Upper lobe of left lung (tissue), 6 donors: Measurements from ENCODE around the gene GLOD4. TPM values are rescaled to one million over a fixed set of nuclear protein-coding genes. Genes with fewer than 3 reads are reported as not detected.

Experiments
- ATAC-seq, 2 donors: fragments of 200-7000 bp; cut with Tn5 transposase; one replicate each; pipeline ENCODE4 v1.9.1; 2022; ENCODE audit warnings: mild to moderate bottlenecking in 2 of 2, moderate library complexity in 2 of 2; ENCODE audit not compliant: low FRiP score in 2 of 2
- DNase-seq, 2 donors: peaks; one replicate each; pipeline ENCODE4 v3.0.0-alpha.2; 2019 to 2020
- H3K27ac ChIP-seq, 4 donors: fragments of 200-600 bp; sonication (generic); one replicate each; pipeline ENCODE4 v1.5.1; 2016 to 2019
- H3K27me3 ChIP-seq, 4 donors: fragments of 200-600 bp; sonication (generic); one replicate each; pipeline ENCODE4 v1.5.1; 2017 to 2019
- H3K36me3 ChIP-seq, 4 donors: fragments of 200-600 bp; sonication (generic); one replicate each; pipeline ENCODE4 v1.5.1; 2016 to 2019
- H3K4me1 ChIP-seq, 4 donors: fragments of 200-600 bp; sonication (generic); one replicate each; pipeline ENCODE4 v1.5.1; 2018 to 2019
- H3K4me3 ChIP-seq, 4 donors: fragments of 200-600 bp; sonication (generic); one replicate each; pipeline ENCODE4 v1.5.1; 2017 to 2019; ENCODE audit warnings: mild to moderate bottlenecking in 2 of 4, moderate library complexity in 1 of 4
- H3K9me3 ChIP-seq, 4 donors: fragments of 200-600 bp; sonication (generic); one replicate each; pipeline ENCODE4 v1.5.1; 2018 to 2019
- CTCF ChIP-seq, 6 experiments: fragments of 450-650 bp in 4 of 6; fragments of 200-600 bp in 2 of 6; sonication (generic) in 2 of 6; IDR thresholded peaks; one replicate each; pipeline ENCODE4 v1.5.1; 2016 to 2019; ENCODE audit warnings: antibody characterized with exemption in 6 of 6
- EP300 ChIP-seq, 4 donors: sonication (generic); formaldehyde crosslinking; IDR thresholded peaks; one replicate each; pipeline ENCODE4 v1.5.1; 2017; ENCODE audit warnings: antibody characterized with exemption in 4 of 4, control low read depth in 2 of 4
- POLR2A ChIP-seq, 4 donors: fragments of 450-650 bp; IDR thresholded peaks; one replicate each; pipeline ENCODE4 v1.5.1; 2016 to 2017; ENCODE audit warnings: antibody characterized with exemption in 4 of 4, mild to moderate bottlenecking in 2 of 4
- POLR2AphosphoS5 ChIP-seq, 2 donors: sonication (generic); formaldehyde crosslinking; IDR thresholded peaks; one replicate each; pipeline ENCODE4 v1.5.1; 2017; ENCODE audit warnings: antibody characterized with exemption in 2 of 2
- WGBS, 2 donors: methylation state at CpG; one replicate each; pipeline ENCODE4 v1.1.5; 2017 to 2018; 5-methylcytosine and 5-hydroxymethylcytosine counted together
- total RNA-seq, 6 donors: library from RNA; depleted of rRNA in 4 of 6; stranded (reverse); fragments of >200 nt in 4 of 6; gene quantifications; one replicate each; pipeline versions ENCODE4 v1.1.0 to v1.2.1, GENCODE V29; 2016 to 2021
- donor health status: DM: no; HTN: no; CAD: no; lungs with moderate emphysema.
- donor health status: DM: no; HTN: yes; CAD: no; lungs with severe emphysema.

GLOD4 gene
- total RNA-seq, 6 donors from 2014 or later: 41.0 to 92.2 (median 51.8) TPM

DNA sequence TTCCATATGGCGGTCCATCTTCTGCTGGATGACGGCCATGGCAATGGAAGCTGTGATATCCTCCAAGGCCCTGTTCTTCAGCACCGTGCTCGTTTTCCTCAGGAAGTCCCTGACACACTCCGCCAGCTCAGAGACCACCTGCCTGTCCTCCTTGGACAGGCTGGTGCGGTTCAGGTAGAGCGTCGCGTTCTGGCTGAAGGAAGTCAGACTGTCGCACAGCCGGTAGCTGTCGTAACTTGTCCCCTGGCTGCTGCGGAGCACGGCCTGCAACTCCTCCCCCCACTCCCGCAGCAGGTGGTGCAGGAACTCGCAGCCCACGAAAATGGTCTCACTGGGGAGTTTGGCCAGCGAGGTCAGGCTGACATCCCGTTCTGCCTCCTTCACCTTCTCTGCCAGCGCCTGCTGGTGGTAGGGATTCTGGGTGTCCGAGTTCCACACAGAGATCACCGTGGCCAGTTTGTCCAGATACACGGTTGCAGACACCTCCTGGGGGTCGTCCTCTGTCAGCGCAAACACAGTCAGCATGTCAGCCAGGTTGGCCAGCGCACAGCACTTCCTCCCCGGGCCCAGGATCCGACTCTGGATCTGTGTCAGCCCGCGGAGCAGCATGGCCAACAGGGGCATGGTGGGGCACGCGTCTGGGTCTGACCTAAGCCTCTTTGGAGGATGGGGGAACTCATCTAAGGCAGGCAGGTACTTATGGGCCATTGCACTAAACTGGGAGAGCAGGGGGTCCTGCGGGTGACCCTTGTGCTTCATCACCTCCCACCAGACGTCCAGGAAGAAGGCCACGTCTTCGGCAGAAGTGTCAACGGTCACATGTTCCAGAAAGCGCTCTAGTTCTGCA lies 35.1 kb downstream of the GLOD4 start:
- Histone ChIP-seq H3K4me1 (peaks cover 10 to 20% (median 14%) of the 10 kb centered on the region in 4 donors), H3K27ac (no peak overlapping the region), H3K9me3 (no peaks in the 10 kb centered on the region), H3K4me3 (no peak overlapping the region), H3K36me3 (peaks cover 17 to 59% (median 35%) of the 10 kb centered on the region in 4 donors), H3K27me3 (no peaks in the 10 kb centered on the region)
- ATAC-seq (no peak), DNase-seq (peak in 1 of 2 donors; percentile 48)
- 89 to 92% methylated on average over 38 of the region's 38 CpGs for WGBS, 2 donors
- TF ChIP-seq EP300 (IDR thresholded peaks at IDR 0.05): no peak
- no peak for TF ChIP-seq POLR2AphosphoS5 (IDR thresholded peaks at IDR 0.05)
- TF ChIP-seq CTCF (IDR thresholded peaks at IDR 0.05): no peak
- TF ChIP-seq POLR2A (IDR thresholded peaks at IDR 0.05): no peak

DNA sequence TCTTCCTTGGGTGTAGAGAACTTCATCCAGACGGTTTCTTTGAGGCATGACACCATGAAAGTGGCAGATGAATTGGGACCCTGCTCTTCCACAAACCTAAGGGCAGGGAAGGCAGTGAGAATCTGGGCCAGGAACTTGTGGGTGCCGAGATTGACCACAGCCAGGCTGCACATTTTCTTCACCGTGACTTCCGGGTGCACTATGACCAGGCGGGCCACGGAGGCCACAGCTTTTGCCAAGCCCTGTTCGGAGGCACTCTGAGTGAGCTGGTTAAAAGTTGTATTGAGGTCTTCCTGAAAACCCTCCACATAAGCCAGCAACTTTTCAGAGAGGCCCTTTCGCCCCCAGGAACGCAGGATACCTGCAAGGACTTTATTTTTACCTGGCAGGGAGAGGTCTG lies 35.9 kb downstream of the GLOD4 start:
- Histone ChIP-seq H3K4me3 (no peak overlapping the region), H3K36me3 (peaks cover 17 to 67% (median 42%) of the 10 kb centered on the region in 4 donors), H3K27me3 (no peaks in the 10 kb centered on the region), H3K27ac (no peak overlapping the region), H3K9me3 (no peaks in the 10 kb centered on the region), H3K4me1 (peaks cover 6 to 12% (median 10%) of the 10 kb centered on the region in 4 donors)
- WGBS, 2 donors: 91 to 92% methylated on average over 7 to 9 of the region's 9 CpGs
- ATAC-seq (no peak), DNase-seq (no peak)
- TF ChIP-seq CTCF (IDR thresholded peaks at IDR 0.05) (no peak), POLR2AphosphoS5 (IDR thresholded peaks at IDR 0.05) (no peak), EP300 (IDR thresholded peaks at IDR 0.05) (no peak), POLR2A (IDR thresholded peaks at IDR 0.05) (no peak)

- no peak overlapping the region for H3K27ac ChIP-seq
- TF ChIP-seq CTCF (IDR thresholded peaks at IDR 0.05) (no peak), EP300 (IDR thresholded peaks at IDR 0.05) (no peak), POLR2AphosphoS5 (IDR thresholded peaks at IDR 0.05) (no peak), POLR2A (IDR thresholded peaks at IDR 0.05) (no peak)
- no peaks in the 10 kb centered on the region for H3K9me3 ChIP-seq
- 74 to 83% methylated on average over 7 to 11 of the region's 11 CpGs for WGBS, 2 donors
- peaks cover 0 to 4% (median 3%) of the 10 kb centered on the region in 4 donors for H3K4me1 ChIP-seq
- ATAC-seq (peak in 1 of 2 donors; percentile 25), DNase-seq (peak in 1 of 2 donors; percentile 49)
- no peak overlapping the region for H3K4me3 ChIP-seq
- H3K36me3 ChIP-seq: peaks cover 17 to 75% (median 45%) of the 10 kb centered on the region in 4 donors
- H3K27me3 ChIP-seq: no peaks in the 10 kb centered on the region
Measured at GRCh38 chr17:745406-745805, 36.7 kb downstream of the GLOD4 start.

DNA sequence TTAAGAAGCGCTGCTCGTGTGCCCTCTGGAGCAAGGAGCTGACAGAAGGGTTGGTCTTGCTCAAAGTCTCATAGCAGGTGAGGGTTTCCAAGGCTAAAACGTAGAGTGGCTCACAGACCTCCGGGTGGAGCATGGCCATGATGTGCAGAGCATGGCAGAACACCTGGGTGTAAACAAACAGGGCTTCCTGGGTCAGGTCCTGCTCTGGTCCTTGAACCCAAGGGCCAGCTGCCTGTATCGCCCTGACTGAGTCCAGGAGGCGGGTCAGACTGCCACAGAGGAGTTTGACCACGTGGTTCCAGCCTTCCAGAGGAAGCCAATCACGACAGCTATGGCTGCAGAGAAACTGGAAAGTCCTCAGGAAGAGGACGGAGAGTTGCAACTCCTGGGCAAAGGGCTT lies 37.1 kb downstream of the GLOD4 start:
- WGBS, 2 donors: 85 to 86% methylated on average over 9 of the region's 9 CpGs

More for the DNA sequence above, 37.1 kb downstream of the GLOD4 start:
- TF ChIP-seq POLR2AphosphoS5 (IDR thresholded peaks at IDR 0.05) (no peak), CTCF (IDR thresholded peaks at IDR 0.05) (no peak), POLR2A (IDR thresholded peaks at IDR 0.05) (no peak), EP300 (IDR thresholded peaks at IDR 0.05) (no peak)
- no peak for ATAC-seq
- no peaks in the 10 kb centered on the region for H3K4me1 ChIP-seq
- no peaks in the 10 kb centered on the region for H3K27me3 ChIP-seq
- H3K9me3 ChIP-seq: no peaks in the 10 kb centered on the region
- H3K27ac ChIP-seq: no peak overlapping the region
- peaks cover 17 to 80% (median 45%) of the 10 kb centered on the region in 4 donors for H3K36me3 ChIP-seq
- DNase-seq: no peak
- no peak overlapping the region for H3K4me3 ChIP-seq
